GM21381 (cell line): ENCODE results near the gene TAF8.
"Not testable (repeated sequence)": the region's sequence is repeated elsewhere in the genome, so short reads cannot be mapped to it uniquely, and the experiment has no call there.

Experiments used
- ATAC-seq: cut with Tn5 transposase; IDR thresholded peaks from one replicate; pipeline ENCODE4 v1.9.1; 2021; ENCODE audit warnings: mild to moderate bottlenecking, moderate library complexity; ENCODE audit not compliant: unreplicated experiment

TAF8 gene

GRCh38 chr6:42050297-42051267, at the start of gene TAF8:
TAF8 (plus strand) TSS chr6:42050524; CDS start chr6:42050542, 18 bp downstream.
- ATAC-seq = peak; percentile 65

- no peak for ATAC-seq
Measured at GRCh38 chr6:42001506-42001905, 48.8 kb upstream of the TAF8 start.

- ATAC-seq = not testable (repeated sequence)
Measured at GRCh38 chr6:42003658-42004057, 46.7 kb upstream of the TAF8 start.

- no peak for ATAC-seq
Measured at GRCh38 chr6:42007286-42008137, 42.8 kb upstream of the TAF8 start.

GRCh38 chr6:42008138-42008528, 42.2 kb upstream of the TAF8 start:
- ATAC-seq = not testable (repeated sequence)

- no peak for ATAC-seq
Measured at GRCh38 chr6:42009844-42010184, 40.5 kb upstream of the TAF8 start.

GRCh38 chr6:42010185-42010891, 40.0 kb upstream of the TAF8 start:
- no peak for ATAC-seq

GRCh38 chr6:42010909-42011308, 39.4 kb upstream of the TAF8 start:
- no peak for ATAC-seq

GRCh38 chr6:42012501-42013133, 37.7 kb upstream of the TAF8 start:
- ATAC-seq = no peak

- ATAC-seq = no peak
Measured at GRCh38 chr6:42013134-42013516, 37.2 kb upstream of the TAF8 start.

- ATAC-seq = no peak
Measured at GRCh38 chr6:42017021-42017643, 33.2 kb upstream of the TAF8 start.

- ATAC-seq = no peak
Measured at GRCh38 chr6:42020967-42021366, 29.4 kb upstream of the TAF8 start.

- ATAC-seq = peak; percentile 33
Measured at GRCh38 chr6:42021847-42022754, 28.2 kb upstream of the TAF8 start.

- no peak for ATAC-seq
Measured at GRCh38 chr6:42022755-42023384, 27.5 kb upstream of the TAF8 start.

GRCh38 chr6:42025066-42025844, 25.1 kb upstream of the TAF8 start:
- ATAC-seq = peak; percentile 54

GRCh38 chr6:42025845-42026243, 24.5 kb upstream of the TAF8 start:
- no peak for ATAC-seq

- ATAC-seq = no peak
Measured at GRCh38 chr6:42026540-42026939, 23.8 kb upstream of the TAF8 start.
